GM12892 (cell line): ENCODE results near the gene WASF3.

Experiments used
- POLR2A ChIP-seq: IDR thresholded peaks from 2 replicates; pipeline ENCODE4 v1.6.1; 2011; ENCODE audit warnings: low read depth, low read length, control low read depth
- POLR2AphosphoS5 ChIP-seq: IDR thresholded peaks from 2 replicates; pipeline ENCODE4 v1.6.1; 2011; ENCODE audit warnings: low read depth, low read length, control low read depth

- TF ChIP-seq POLR2A (no peak), POLR2AphosphoS5 (no peak)
Measured at GRCh38 chr13:26599860-26600259, 42.4 kb downstream of the WASF3 start.
